HG02798 (cell line): ENCODE measurements around the gene HRNR.
"Not testable (repeated sequence)": the region's sequence is repeated elsewhere in the genome, so short reads cannot be mapped to it uniquely, and the experiment has no call there.

Experiments used
- ATAC-seq: cut with Tn5 transposase; IDR thresholded peaks from one replicate; pipeline ENCODE4 v1.9.1; 2021; ENCODE audit warnings: mild to moderate bottlenecking; ENCODE audit not compliant: unreplicated experiment, poor library complexity

The HRNR gene

DNA sequence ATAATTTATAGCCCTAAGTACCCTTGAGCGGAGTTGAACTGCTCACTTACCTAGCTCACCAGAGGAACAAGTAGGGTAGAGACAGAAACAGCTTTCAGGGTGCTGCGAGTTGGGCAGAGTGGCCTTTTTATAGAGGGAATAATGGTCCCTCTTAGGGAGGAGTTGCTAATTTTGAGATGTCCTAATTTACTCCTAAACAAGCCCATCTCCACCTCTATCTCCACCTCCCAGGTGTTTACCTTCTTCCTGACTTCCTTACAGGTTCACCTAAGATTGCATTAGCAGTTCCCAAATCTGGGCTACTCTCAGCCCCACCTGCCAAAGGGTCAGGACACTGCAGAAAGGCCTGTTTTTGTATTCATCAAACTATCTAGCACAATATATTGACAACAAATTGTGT, at the start of gene HRNR:
TSS of gene HRNR (minus strand) at position 101 of the 400 bp plus-strand sequence. CDS start 940 bp downstream, outside the sequence.
- ATAC-seq = no peak

- ATAC-seq = not testable (repeated sequence)
Measured at GRCh38 chr1:152256394-152256793, 32.4 kb upstream of the HRNR start.

DNA sequence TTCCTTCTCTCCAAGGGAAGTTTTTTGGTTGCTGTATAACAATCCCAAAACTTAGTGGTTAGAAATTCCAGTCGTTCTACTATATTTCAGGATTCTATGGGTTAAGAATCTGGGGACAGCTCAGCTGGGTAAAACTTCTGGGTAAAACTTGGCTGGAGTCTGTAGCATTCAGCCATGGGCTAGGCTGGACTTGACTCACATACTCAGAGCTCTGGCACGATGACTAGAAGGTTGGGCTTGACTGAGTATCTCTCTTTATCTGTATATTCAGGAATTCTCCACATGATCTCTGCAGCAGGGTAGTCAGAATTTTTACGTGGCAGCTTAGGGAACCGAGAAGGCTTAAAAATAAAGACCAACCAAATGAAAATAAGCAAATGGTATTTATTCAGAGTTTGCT, 28.2 kb upstream of the HRNR start:
- ATAC-seq = no peak

- no peak for ATAC-seq
Measured at GRCh38 chr1:152251391-152251790, 27.4 kb upstream of the HRNR start.

DNA sequence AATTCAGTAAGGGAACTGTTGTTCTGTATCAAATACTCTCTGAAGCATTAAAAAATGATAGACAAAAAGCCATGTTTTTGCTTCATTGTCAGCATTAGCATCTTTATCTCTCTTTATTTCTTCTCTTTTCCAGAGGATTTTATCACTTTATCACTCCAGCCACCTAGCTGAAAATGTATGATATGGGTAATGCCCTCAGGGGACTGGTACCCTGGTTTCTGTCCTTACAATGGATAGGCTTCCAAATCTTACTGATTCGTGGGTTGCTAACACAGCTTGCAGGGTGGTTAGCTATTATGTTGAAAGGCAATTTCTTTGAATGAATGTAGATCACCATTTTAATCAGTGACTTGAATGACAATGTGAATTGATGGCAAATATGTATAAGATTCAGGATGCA, 23.3 kb upstream of the HRNR start:
- no peak for ATAC-seq

DNA sequence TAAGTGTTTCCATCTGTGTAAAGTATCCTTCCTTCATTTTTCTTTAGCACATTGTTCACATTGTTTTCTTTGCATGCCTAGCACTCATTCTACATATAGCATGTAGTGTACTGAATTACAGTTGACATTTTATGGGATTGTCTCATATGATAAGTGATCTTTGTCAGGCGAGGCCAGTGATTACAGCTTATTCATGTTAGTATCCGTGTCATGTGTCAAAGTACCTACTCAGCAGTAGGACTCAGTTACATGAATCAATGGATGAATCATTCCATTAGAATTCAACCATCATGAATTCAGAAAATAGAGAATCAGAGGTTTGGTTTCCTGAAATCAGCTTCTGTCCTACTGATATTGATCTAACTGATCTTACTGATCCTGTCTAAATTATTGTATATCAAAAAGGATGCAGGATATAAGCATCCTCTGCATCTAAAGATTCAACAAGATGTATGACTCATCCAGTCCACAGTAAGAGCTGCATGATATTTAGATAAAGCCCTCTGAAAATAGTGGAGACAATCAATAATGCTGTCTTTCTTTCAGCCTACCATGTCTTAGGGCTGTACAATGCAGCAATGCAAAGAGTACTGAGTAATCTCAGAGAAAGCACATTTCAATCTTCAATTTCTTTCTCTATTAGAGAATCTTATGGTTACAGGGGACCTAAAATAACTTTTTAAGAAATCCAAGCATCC, 20.7 kb upstream of the HRNR start:
- no peak for ATAC-seq

DNA sequence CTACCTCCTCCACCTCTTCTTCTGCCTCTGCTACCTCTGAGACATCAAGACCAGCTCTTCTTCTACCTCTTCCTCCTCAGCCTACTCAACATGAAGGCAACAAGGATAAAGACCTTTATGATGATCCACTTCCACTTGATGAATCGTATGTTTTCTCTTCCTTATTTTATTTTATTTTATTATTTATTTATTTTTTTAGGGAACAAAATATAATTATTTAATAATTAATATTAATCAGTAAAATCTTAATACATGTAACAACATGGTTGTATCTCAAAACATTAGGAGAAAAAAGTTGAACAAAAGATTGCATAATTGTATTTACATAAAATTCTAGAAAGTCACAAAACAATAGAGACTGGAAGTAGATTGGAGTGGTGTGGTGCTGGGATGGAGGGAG, 13.1 kb upstream of the HRNR start:
- ATAC-seq = no peak

DNA sequence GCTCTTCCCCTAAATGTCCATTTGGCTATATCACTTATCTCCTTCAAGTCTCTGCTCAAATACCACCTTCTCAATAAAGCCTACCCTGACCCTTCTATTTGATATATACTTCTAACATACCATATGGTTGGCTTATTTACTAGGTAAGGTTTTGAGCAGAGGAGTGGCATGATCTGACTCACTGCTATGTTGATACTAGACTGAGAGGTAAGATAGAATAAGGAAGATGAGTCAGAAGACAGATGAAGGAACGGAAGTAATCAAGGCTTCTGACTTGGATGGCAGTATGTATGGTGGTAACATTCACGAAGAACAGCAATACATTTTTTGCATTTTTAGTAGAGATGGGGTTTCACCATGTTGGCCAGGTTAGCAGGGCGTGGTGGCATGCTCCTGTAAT, 4.8 kb upstream of the HRNR start:
- ATAC-seq = no peak

- ATAC-seq = no peak
Measured at GRCh38 chr1:152227310-152227928, 3.4 kb upstream of the HRNR start.

- ATAC-seq = no peak
Measured at GRCh38 chr1:152225678-152226077, 1.7 kb upstream of the HRNR start.

- no peak for ATAC-seq
Measured at GRCh38 chr1:152220166-152221163, 3.5 kb downstream of the HRNR start.

GRCh38 chr1:152219438-152219837, 4.6 kb downstream of the HRNR start:
- ATAC-seq = not testable (repeated sequence)

DNA sequence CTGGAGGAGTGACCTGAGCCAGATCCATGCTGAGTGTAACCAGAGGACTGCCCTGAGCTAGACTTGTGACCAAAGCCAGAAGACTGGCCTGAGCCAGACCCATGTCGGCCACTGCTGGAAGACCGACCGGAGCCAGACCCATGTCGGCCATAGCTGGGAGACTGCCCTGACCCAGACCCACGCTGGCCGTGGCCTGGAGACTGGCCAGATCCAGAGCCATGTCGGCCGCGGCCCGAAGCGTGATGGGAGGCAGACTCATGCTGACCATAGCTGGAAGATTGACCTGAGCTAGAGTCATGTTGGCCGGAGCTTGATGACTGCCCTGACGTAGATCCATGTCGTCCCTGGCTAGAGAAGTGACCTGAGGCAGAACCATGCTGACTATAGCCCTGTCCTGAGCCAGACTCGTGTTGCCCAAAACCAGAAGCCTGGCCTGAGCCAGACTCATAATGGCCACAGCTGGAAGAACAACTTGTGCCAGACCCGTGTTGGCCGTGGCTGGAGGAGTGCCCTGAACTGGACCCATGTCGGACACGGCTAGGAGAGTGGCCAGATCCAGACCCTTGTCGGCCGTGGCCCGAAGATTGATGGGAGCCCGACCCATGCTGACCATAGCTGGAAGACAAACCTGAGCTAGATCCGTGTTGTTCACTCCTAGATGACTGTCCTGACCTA, 5.1 kb downstream of the HRNR start:
- ATAC-seq = no peak

GRCh38 chr1:152215604-152216003, 8.4 kb downstream of the HRNR start:
- not testable (repeated sequence) for ATAC-seq

GRCh38 chr1:152214911-152215310, 9.1 kb downstream of the HRNR start:
- not testable (repeated sequence) for ATAC-seq

- ATAC-seq = no peak
Measured at GRCh38 chr1:152198982-152199381, 25.0 kb downstream of the HRNR start.

- ATAC-seq = no peak
Measured at GRCh38 chr1:152197361-152197941, 26.5 kb downstream of the HRNR start.

DNA sequence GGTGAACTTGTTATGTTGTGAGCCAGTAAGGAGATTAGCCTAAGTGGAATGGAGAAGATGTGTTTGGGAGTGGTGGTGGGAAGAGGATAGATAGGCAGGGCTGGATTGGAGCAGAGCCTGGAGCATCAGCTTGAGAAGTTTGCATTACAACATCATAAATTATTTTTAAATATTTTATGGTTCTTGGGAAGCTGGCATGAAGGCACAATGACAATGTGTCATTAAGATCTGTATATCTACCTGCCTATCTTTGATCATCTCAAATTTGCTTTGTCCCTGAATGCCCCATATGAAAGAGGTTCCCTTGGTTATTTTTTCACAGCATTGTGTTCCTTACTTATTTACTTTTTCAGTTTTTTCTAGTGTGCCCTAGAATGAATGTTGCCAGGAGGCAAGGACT, 32.3 kb downstream of the HRNR start:
- no peak for ATAC-seq

DNA sequence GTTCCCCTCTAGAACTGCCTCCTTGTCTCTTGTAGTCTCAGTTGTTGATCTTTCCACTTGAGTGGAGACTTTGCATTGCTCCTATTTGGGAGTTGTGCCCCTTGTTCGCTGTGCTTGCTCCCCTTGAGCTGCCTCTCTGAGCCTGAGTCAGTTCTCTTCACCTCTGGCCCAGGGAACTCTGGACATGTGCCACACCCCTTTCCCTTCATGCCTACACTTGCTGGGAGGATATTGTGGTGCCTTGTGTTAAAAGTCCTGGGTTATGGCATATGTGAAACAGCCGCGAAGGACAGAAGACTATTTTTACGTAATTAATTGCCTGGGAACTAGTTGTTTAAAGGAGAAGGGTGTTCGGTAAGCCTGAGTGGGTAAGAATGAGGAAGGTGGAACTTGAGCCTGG, 32.7 kb downstream of the HRNR start:
- ATAC-seq = no peak

DNA sequence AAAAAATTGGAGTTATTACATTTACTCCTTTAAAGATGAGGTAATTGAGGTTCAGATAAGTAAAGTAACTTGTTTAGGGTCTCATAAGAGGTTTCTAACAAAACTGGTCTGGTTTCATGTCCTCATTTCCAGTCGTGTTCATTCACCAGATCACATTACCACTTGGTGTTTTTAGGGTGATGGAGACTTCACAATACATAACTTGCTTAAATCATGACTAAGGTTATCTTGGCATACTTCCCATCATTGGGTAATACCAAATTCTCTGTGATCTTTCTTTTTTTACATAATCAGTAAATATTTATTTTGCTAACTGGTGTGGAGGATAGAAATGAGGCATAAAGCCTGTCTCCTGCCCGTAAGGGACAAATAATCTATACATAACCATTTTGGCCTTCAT, 33.4 kb downstream of the HRNR start:
- ATAC-seq = no peak
